DLD1 (cell line): ENCODE results near the gene BCAP29.
"Not testable (repeated sequence)": the region's sequence is repeated elsewhere in the genome, so short reads cannot be mapped to it uniquely, and the experiment has no call there.

Experiments
- in situ Hi-C: cut with HindIII; loops from 2 replicates; pipeline ENCODE4 v1.10.0; 2017; ENCODE audit warnings: low sequenced_read_pairs

BCAP29 gene

GRCh38 chr7:107579885-107580715 lies at the start of gene BCAP29:
Gene BCAP29 (plus strand): TSS chr7:107580246. CDS start chr7:107580773, 527 bp downstream.
- in situ Hi-C loops: no loop called here

- in situ Hi-C loops: no loop called here
Observed at GRCh38 chr7:107530751-107531150, 49.3 kb upstream of the BCAP29 start.

- in situ Hi-C loops: no loop called here
Observed at GRCh38 chr7:107534139-107534538, 45.9 kb upstream of the BCAP29 start.

GRCh38 chr7:107537228-107537627 lies 42.8 kb upstream of the BCAP29 start:
- in situ Hi-C loops: not testable (repeated sequence)

GRCh38 chr7:107538001-107538400 lies 42.0 kb upstream of the BCAP29 start:
- in situ Hi-C loops: no loop called here

GRCh38 chr7:107543338-107543993 lies 36.6 kb upstream of the BCAP29 start:
- in situ Hi-C loops: no loop called here

GRCh38 chr7:107544848-107545591 lies 35.0 kb upstream of the BCAP29 start:
- in situ Hi-C loops: no loop called here

GRCh38 chr7:107551936-107552335 lies 28.1 kb upstream of the BCAP29 start:
- in situ Hi-C loops: no loop called here

GRCh38 chr7:107555893-107556292 lies 24.2 kb upstream of the BCAP29 start:
- in situ Hi-C loops: no loop called here

- in situ Hi-C loops: no loop called here
Observed at GRCh38 chr7:107559864-107560263, 20.2 kb upstream of the BCAP29 start.

GRCh38 chr7:107560898-107561516 lies 19.0 kb upstream of the BCAP29 start:
- in situ Hi-C loops: no loop called here

- in situ Hi-C loops: no loop called here
Observed at GRCh38 chr7:107563081-107563774, 16.8 kb upstream of the BCAP29 start.

GRCh38 chr7:107563775-107564552 lies 16.1 kb upstream of the BCAP29 start, which contains the start of the genes COG5 and DUS4L:
Gene COG5 (minus strand): TSS chr7:107563920. CDS start chr7:107563896, 24 bp downstream.
Gene DUS4L (plus strand): TSS chr7:107563971. CDS start chr7:107567071, 3,100 bp downstream.
- in situ Hi-C loops: no loop called here

- in situ Hi-C loops: no loop called here
Observed at GRCh38 chr7:107564553-107565298, 15.3 kb upstream of the BCAP29 start.

GRCh38 chr7:107570298-107570697 lies 9.7 kb upstream of the BCAP29 start:
- in situ Hi-C loops: no loop called here

- in situ Hi-C loops: no loop called here
Observed at GRCh38 chr7:107573537-107573936, 6.5 kb upstream of the BCAP29 start.

GRCh38 chr7:107579554-107579884 lies 527 bp upstream of the BCAP29 start:
- in situ Hi-C loops: no loop called here

GRCh38 chr7:107580716-107581383 lies 804 bp downstream of the BCAP29 start:
- in situ Hi-C loops: no loop called here
